Measurements from ENCODE around the gene KIF5C.

KIF5C gene

DNA sequence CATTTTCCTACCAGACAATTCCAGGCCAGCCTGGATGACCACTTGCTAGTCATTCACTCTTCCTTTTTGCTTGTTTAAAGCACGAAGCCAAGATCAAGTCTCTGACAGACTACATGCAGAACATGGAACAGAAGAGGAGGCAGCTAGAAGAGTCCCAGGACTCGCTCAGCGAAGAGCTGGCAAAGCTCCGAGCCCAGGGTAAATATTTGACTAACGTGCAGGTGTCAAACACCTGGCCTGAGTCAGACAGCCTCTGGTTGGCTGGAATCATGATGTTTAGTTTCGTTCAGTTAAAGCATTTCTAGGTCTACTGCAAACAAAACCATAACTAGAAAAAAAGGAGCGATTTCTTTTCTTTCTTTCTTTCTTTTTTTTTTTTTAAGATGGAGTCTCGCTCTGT, 119.3 kb downstream of the KIF5C start:
- no peak for DNase-seq

DNA sequence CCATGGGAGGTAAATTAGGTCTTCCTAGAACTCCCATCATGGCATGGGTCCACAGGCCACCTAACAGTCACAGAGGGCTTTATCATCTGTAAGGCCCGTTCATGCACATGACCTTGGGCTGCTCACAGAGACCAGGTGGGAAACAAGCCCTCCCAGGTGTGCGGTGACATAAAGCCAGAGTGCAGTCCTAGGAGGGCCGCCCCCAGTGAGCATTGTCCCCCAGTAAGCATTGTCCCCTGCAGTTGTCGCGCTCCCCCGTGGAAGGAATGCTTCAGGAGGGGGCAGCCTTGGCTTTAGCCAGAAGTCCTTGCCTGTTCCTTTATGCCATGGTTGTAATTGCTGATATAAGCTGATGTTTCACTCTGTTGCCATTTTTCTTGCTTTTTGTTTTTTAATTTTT, 121.8 kb downstream of the KIF5C start:
- no peak for DNase-seq

DNA sequence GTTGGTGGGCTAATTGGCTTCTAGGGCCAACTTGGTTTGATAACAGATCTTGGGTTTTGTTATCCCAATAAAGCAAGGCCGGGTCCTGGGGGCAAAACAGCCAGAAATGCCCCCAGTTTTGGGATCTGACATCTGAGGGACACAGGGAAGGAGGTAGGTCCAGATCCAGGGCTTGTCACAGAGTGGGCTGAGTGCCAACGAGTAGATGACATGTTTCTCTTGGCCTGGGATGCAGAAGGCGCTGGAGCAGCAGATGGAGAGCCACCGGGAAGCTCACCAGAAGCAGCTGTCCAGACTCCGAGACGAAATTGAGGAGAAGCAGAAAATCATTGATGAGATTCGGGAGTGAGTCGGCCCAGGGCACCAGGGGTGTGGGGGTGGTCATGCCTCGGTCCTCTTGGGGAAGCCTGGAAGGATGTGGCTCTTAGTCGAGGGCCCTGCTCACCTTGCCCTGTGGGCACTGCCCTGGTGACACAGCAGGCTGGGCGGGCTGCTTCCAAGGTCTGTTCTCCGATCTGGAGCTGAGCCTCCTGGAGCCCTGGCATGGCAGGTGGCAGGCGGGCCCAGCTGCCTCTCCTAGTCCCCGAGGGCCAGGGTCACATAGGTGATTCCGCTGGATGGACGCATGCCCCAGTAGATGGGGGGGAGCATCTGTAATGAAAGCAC, 123.3 kb downstream of the KIF5C start:
- DNase-seq = no peak

DNA sequence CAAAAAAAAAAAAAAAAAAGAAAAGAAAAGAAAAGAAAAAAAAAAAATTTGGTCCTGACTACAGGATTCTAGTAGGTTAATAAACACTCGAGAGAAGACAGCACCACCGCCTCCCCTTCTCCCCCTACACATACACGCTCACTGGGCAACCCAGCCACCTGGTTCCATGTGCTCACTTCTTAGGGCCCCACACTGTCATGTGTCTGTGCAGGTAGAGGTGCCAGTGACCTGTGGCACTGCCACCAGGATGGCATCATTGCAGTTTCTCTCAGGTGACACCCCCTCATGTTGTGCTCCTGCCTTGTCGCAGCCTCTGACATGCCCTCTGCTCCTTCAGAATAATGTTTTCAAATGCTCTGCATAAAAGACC, 123.8 kb downstream of the KIF5C start:
- DNase-seq = no peak

DNA sequence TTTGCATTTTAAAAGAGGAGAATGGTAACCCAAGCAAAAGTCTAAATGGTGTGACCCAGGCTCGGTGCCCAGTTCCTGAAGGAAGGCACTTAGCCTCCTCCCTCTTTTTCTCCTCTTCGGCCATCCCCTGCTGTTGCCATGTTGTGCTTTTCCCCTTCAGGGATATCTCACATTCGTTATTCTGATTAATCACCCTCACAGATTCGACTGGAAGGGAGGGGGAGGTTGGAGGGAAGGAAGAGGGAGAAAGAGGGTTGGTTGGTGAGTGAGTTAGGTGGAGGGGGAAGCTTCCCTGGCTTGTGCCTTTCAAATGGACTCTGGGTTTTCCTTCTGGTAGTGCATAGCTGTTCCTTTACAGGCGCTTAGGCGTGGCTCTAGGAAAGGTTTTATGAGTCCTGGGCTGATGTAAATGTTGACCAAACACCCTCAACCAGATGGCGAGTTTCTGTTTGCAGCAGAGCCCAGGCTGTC, 124.5 kb downstream of the KIF5C start:
- no peak for DNase-seq

DNA sequence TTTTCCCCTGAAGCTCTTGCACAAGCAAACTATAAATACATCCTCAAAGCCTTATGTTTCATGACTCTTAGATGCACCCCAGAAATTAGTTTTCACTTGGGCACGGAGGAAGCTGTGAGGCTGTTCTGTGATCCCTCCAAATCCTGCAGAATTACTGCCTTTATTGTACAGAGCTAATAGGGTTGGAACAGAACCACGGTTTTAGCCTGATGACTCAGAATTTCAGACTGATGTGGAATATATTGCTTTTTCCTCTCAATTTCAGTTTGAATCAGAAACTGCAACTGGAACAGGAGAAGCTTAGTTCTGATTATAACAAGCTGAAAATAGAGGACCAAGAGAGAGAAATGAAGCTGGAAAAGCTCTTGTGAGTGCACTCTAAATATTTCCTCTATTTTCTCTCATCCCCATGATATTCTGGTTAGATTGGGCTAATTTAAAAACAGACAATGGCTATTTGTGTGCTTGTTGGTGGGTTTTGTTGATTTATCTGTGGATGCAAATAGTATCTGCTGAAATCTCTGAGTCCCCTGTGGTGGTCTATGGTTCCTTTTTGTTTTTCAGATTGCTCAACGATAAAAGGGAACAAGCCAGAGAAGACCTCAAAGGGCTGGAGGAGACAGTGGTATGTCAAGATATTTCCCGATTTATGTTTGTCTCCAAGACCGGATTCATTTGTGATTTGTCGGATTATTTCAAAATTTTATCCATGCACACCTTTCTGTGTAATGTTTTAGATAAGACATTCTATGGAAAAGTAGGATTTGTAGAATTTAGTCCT, 125.3 kb downstream of the KIF5C start:
- DNase-seq = no peak

DNA sequence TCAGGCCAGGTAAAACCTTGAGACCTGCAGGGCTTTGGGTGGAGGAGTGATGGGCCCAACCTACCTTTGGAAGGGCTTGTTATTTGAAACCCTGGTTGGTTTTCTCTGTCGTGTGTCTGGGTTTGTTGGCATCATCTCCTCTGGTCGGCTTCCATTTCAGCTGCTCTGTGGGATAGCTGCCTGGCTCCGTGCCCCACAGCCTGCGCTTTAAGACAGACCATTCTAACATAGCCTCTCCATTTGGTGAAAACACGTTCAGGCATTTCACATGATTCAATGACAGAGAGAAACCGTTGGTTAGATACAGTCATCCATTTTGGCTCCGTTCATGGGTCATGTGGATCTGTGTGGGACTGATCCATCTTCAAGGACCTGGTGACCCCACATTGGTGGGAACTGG, 126.5 kb downstream of the KIF5C start:
- DNase-seq = no peak

DNA sequence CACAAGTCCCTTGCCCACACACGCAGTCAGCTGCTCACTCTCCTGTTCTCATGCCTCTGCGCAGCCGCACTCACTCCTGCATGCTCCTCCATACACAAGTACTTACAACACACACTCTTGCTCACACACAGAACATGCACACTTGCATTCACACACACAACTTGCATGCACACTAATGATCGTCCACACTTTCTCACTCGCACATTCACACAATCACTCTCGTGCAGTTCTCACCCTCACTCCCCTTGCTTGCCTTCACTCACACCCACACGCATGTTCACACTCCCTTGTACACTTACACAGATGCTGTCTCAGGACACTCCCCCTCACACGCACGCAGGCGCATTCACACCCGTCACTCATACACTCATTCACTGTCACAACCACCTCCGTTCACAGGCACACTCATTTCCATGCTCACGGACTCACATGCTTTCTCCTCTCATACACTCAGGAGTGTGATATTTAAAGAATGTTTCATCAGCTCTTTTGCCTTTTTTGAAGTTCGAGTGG, 127.4 kb downstream of the KIF5C start:
- DNase-seq = no peak

DNA sequence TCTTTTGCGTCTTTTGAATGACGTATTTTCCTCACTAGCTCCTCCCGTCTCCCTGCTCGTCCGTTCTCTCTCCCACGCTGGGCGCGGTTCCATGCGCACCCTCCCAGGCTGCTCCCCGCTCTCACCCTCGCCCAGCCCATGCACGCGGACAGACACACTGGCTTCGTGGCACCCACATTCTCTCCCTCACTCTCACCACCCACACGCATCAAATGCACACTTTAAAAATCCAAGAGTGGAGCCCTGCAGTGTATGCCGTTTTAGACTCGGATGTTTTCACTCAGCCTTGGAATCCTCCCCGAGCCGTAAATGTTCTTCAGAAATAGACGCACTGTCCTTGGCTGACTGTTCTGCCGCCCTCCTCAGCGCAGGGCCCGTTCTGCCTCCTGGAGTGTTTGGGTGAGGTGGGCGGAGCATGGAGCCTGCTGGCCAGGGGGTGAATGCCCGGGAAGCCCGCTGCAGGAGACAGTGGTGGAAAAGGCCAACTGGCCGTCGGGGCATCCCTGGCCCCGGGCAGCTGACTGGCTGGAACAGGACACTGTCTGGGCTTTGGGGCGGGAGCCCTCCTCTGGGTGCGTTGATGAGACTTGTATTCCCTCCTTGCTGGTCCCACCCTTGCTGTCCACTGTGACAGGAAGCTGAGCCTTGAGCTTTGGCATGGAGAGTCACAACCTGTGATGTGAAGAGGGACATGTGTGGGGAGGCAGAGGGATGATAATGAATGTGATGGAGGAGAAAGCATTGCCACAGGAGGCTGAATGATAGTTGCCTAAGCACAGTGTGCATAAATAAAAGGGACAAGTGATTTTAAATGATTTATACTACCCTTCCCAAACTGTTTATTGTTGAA, 128.1 kb downstream of the KIF5C start:
- no peak for DNase-seq

DNA sequence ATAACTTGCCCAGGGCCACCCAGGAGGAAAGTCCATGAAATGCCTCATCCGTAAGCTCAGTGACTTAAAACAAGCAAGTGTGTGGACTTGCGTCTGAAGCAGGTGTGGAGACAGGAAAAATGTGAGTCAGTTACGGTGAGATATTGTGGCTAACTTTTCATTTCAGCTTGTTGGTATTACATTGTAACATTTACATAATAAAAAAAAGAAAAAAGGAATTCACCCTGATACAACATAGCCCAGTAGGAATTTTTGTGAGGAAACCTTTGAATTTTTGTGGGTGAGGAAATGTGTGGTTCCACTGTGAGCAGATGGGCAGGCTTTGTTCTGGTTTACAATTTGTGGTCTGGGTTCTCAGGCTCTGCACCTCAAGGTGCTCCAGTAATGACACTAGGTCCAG, 129.8 kb downstream of the KIF5C start:
- DNase-seq = no peak

DNA sequence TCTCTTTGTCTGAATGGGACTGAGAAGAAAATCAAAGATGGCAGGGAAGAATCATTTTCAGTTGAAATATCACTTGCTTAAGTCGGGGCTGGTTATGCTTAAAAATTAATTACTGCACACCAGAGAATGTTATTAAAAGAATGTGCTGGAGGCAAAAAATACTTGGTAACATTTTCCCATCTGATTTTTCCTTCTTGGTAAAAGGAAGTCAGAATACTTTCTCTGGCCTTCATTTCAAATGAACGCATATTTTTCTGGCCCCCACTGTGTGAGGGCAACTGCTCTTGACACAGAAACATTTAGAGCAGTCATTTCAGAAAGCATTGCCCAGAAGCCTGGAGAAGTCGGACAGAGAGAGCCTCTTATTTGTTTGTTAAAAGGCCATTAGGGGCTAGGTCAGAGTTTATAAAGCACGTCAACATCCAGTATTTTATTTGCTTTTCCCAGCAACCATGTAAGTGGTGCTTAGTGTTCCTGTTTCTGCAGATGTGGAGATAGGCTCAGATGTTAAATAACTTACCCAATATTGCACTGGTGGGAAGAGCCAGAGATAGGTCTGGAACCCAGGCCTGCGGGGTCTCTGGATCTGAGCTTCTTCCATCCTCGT, 130.5 kb downstream of the KIF5C start:
- no peak for DNase-seq

DNA sequence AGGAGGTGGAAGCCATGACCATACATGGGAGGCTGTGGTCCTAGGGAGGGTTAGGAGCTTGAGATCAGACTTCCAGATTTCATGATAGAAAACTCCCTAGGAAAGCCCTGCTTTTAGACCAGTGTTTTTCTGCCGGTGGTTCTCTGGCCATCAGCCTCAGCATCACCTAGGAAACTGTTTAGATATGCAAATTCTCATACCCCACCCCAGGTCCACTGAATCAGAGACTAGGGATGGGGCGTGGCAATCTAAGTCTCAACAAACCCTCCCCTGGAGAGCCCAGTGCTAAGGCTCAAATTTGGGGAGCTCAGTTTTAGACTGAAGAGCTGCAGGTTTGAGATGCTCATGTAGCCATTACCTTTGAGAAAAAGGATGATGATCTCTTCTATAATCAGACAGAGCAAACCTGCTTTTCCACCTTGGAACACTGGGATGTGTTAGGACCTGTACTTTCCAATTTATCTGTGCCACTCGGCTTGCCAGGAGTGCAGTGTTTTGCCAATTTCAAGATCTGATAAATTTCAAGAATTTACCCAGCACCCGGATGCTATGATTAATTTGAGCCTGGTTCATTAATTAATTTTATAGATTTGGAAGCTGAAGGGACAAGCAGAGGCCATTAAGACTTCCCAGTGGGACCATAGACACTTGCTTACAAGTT, 132.0 kb downstream of the KIF5C start:
- no peak for DNase-seq

DNA sequence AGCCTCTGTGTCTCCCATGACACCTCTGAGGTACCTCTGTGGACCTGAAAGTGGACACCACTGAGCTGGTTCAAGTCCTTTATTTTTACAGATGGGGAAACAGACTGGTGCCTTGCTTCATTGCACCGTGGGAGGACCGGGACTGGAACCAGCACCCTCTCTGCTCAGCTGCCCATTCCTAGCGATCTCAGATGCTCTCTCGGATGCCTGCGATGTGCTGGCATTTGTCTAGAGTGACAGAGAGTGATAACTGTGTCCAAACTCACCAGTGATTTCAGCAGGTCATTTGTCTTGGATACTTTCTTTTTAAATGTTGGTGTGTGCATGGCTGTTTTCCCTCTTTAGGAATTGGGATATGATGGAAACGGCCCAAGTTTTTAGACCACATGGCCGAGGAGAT, 133.4 kb downstream of the KIF5C start:
- DNase-seq = no peak

DNA sequence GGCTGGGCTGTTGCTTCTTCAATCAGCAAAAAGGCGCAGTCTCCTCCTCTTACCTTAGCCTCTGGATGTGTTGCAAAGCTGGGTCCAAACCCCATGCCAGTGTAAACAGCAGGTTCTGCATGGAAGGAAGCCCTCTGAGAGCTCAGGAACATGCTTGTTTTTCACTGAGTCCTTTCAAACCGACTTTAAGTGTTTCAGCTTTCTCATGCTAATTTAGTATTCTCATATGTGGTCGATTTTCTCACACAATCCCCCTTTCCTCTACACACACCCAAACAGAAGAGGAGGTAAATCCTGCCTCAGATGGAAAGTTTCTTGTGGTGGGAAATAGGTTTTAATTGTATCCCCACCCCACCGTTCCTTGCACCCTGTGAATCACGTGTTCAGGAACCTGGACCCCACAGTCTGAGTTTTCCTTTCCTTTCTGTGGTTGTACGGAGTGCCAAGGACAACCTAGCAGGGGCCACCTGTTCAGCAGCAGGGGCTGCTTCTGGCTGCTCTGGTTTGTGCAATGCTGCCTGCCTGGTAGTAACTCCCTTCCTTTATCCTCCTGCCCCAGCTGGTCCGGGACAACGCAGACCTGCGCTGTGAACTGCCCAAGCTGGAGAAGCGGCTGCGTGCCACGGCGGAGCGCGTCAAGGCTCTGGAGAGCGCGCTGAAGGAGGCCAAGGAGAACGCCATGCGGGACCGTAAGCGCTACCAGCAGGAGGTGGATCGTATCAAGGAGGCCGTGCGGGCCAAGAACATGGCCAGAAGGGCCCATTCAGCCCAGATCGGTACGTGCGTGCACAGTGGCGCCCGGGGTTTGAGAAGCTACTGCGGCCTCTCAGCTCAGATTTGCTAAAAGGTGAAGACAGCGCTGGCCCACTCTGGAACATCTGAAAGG, 134.8 kb downstream of the KIF5C start:
- no peak for DNase-seq

DNA sequence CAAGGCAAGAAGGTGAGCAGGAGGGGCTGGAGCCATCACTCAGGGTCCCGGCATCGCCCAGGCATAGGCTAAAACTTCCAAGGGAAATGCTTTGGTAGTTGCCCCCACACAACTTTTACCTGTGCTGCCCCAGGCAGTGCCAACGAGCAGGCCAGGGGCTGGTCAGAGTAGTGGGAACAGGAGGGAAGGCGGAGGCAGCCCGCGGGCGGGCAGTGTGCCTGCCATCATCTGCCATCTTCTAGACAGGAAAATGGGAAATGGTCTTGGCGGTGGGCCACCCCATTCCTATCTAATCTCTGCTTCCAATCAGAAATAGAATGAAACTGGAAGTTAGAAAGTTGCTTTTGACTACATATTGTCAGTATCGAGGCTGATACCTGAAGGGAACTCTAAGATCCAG, 137.5 kb downstream of the KIF5C start:
- no peak for DNase-seq

DNA sequence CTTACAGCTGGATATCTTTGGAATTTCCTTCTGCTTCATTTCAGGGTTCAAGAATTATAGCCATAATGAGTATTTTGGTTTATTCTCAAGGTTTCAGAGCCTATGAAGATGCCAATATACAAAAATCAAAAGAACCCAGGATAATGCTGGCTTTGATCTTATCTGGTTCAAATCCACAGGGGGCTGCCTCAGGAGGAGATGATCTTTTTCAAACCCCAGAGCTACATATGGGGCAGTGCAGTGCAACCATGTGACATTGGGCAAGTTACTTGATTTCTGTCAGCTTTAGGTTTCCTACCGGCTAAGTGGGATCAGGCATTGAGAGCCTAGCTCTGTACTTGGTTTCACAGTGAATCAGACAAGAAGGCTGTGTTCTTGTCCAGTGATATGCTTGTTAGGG, 140.5 kb downstream of the KIF5C start:
- DNase-seq = no peak

DNA sequence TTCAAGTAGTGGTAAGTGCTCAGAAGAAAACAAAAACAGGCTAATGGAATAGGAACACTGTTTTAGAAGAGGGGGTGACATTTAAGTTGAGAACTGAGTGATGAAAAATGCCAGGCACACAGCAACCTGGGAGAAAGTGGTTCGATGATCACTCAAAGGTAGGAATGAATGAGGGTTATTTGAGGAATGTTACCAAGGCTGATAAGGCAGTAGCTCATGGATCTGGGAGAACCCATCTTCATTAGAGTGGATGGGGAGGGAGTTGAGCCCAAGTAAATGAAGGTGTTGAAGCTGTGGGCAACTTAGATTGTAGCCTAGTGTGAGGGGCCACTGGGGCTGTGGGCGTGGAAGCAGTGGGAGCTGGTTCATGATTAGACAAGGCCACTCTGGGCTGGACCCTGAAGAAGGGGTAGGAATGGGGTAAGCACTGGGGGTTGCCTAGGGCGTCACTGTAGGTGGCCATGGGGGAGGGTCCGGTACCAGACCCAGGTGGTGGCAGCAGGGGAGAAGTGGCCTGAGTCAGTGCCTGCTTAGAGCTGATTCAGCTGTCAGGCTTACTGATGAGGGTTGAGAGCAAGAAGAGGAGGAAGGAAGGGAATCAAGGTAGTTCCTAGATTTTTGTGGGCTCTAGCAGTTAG, 141.0 kb downstream of the KIF5C start:
- DNase-seq = no peak

DNA sequence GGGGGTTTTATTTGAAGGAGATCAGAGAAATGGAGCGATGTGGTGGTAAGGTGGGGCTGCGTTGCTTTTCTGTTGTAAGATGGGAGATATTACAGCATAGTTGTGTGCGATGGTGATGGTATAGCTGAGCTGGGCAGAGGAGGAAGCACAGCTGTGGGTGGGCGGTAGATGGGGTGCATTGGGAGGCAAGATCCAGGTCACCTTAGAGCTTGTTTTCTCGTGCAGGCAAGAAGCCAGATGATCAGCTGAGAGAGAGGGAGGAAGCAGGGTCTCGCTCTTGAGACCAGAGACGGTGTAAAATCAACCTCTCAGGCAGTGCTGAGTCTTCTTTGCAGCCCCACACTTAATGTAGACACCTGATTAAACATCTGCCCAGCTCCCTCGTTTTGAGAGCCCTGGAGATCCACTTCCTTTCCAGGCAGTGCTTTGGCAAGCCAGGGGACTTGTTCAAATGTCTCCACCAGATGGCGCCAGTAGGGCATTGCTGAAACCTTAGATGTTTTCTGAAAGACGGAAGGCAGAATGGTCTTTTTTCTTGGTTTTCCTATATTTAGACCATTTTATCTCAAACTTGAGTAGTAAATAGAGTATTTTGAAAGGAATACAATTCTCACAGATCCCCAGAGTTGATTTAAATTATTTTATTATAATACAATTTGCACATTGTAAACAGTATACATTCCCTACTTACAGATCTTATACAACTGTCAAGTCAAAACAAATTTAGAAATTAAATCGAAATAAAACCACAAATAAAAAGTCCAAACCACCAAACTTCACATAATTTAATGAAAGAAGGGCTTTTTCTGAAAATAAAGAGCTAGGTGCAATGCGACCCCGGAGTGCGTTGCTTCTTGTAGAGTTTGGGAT, 142.3 kb downstream of the KIF5C start:
- peak; percentile 74 for DNase-seq

DNA sequence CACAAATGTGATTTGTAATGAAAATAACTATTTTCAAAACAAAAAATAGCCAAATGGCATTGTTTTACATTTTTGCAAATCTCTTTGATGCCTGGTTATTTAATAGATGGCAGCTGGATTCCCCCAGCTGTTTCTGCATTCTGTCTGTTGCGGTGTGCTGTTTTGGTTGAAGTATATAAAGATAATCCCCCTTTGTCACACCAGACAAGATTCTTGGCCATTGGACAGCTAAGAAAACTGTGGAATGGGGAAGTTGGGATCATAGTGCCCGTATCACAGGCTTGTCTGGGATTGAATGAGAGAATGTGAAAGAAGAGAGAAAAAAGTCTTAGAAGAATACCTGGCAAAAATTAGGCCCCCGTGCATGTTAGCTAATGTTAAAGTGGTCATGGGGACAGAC, 144.0 kb downstream of the KIF5C start:
- no peak for DNase-seq

DNA sequence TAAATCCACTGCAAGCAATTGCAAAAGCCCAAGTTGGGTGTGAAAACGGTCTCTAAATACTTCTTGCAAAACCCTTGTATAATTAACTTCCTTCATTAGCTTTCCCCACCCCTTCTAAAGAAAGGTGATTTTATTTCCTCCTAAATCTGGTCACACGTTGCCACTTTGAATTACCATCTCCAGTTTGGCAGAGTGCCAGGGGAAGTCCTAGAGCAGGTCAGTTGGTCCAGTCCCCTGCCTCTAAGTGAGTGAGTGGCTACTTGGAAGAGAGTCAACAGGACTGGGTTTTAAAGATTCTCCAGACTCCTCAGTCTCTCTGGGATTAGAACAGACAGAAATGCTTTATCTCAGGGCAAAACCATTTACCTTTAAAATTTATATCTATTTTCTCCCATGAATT, 144.7 kb downstream of the KIF5C start:
- no peak for DNase-seq
